Measurements from ENCODE around the gene ANKRD44. TPM values are rescaled to one million over a fixed set of nuclear protein-coding genes. Genes with fewer than 3 reads are reported as not detected.

Gene ANKRD44
- polyA plus RNA-seq, 2 of the 4 experiments (the other 2 are of a cell fraction): 0.97 to 5.9 TPM

- H3K4me1 ChIP-seq: no peaks in the 10 kb centered on the region
- no peaks in the 10 kb centered on the region for H3K9me3 ChIP-seq
- DNase-seq (ENCODE audit: low read depth in 1 of 2, low spot score in 1 of 2): no peak
- CTCF ChIA-PET: no interaction called here
- H3K4me3 ChIP-seq: no peak overlapping the region
- WGBS (ENCODE audit: missing lambda C conversion rate): 67% methylated on average over 1 of the region's 1 CpG
- POLR2A ChIA-PET: no interaction called here
- H3K27ac ChIP-seq: no peak overlapping the region
- no peak overlapping the region for H3K4me2 ChIP-seq
- ATAC-seq: no peak
- TF ChIP-seq CBX2 (IDR thresholded peaks at IDR 0.05; ENCODE audit: borderline replicate concordance, low read depth): no peak
- no peak for TF ChIP-seq KDM5A (IDR thresholded peaks at IDR 0.05)
- no peak for TF ChIP-seq POLR2A (IDR thresholded peaks at IDR 0.05; ENCODE audit: low read length)
- no peak for TF ChIP-seq REST (IDR thresholded peaks at IDR 0.05)
- no peak for TF ChIP-seq PHF8 (IDR thresholded peaks at IDR 0.05; ENCODE audit: borderline replicate concordance, low read depth)
- TF ChIP-seq ESRRA (IDR thresholded peaks at IDR 0.05; ENCODE audit: borderline replicate concordance, low read length): no peak
- no peak for TF ChIP-seq HEYL (CRISPR knock-in tag; IDR thresholded peaks at IDR 0.05)
- no peak for TF ChIP-seq RARB (CRISPR knock-in tag; IDR thresholded peaks at IDR 0.05)
- no peak for TF ChIP-seq E2F6 (IDR thresholded peaks at IDR 0.05; ENCODE audit: borderline replicate concordance, low read depth)
- TF ChIP-seq NFE2L2 (conservative IDR thresholded peaks at IDR 0.05; ENCODE audit: low read length): no peak
- TF ChIP-seq, protein P1, sequence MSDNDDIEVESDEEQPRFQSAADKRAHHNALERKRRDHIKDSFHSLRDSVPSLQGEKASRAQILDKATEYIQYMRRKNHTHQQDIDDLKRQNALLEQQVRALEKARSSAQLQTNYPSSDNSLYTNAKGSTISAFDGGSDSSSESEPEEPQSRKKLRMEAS (IDR thresholded peaks at IDR 0.05): no peak
- no peak for TF ChIP-seq POLR2AphosphoS2 (conservative IDR thresholded peaks at IDR 0.05; ENCODE audit: low read length)
- FAIRE-seq: no peak
These were observed 330.6 kb downstream of the ANKRD44 start for GRCh38 chr2:196980001-196980400.

DNA sequence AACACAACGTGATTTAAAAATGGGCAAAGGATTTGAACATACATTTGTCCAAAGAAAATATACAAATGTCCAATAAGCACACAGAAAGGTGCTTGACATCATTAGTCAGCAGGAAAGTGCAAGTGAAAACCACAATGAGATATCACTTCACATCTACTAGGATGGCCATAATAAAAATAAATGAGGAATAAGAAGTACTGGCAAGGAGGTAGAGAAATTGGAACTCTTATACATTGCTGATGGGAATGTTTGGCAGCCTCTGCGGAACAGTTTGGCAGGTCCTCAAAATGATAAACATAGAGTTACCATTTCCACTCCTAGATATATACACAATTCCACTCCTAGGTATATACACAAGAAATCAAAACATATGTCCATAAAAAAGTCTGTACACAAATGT lies 333.1 kb downstream of the ANKRD44 start:
- Histone ChIP-seq H3K9me3 (no peaks in the 10 kb centered on the region), H3K4me2 (no peak overlapping the region), H3K4me1 (no peaks in the 10 kb centered on the region), H3K4me3 (no peak overlapping the region), H3K27ac (no peak overlapping the region)
- ATAC-seq: no peak
- ChIA-PET POLR2A (no interaction called here), CTCF (no interaction called here)
- no peak for FAIRE-seq
- WGBS (ENCODE audit: missing lambda C conversion rate): 52% methylated on average over 2 of the region's 2 CpGs
- no peak for DNase-seq (ENCODE audit: low read depth in 1 of 2, low spot score in 1 of 2)
- TF ChIP-seq MYC (IDR thresholded peaks at IDR 0.05; ENCODE audit: borderline replicate concordance, low read length) (no peak), GATA3 (IDR thresholded peaks at IDR 0.05; ENCODE audit: borderline replicate concordance) (no peak)

DNA sequence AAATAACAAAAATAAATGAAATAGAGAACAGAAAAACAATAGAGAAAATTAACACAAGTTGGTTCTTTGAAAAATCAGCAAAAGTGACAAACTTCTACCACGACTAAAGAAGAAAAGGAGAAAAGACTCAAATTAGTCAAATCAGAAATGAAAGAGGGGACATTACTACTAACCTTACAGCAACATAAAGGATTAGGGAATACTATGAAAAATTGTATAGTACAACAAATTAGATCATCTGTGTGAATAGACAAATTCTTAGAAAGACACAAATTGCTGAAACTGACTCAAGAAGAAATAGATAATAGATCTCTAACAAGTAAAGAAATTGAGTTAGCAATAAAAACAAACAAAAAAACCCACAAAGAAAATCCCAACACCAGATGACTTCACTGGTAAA lies 335.6 kb downstream of the ANKRD44 start:
- no peak overlapping the region for H3K4me2 ChIP-seq
- no peak overlapping the region for H3K4me3 ChIP-seq
- ChIA-PET POLR2A (no interaction called here), CTCF (interaction anchor here (0.8 kb wide), 1 partner anchor 28 kb away, joined by 3 read pairs; no protein-coding TSS in a partner anchor)
- no peak for FAIRE-seq
- DNase-seq (ENCODE audit: low read depth in 1 of 2, low spot score in 1 of 2): no peak
- 59% methylated on average over 1 of the region's 1 CpG for WGBS (ENCODE audit: missing lambda C conversion rate)
- no peak for ATAC-seq
- H3K27ac ChIP-seq: no peak overlapping the region
- no peaks in the 10 kb centered on the region for H3K4me1 ChIP-seq
- H3K9me3 ChIP-seq: no peaks in the 10 kb centered on the region
- TF ChIP-seq ZSCAN20 (CRISPR knock-in tag; IDR thresholded peaks at IDR 0.05): no peak
- TF ChIP-seq EP300 (IDR thresholded peaks at IDR 0.05): no peak
- TF ChIP-seq EHMT2 (IDR thresholded peaks at IDR 0.05; ENCODE audit: low read depth): no peak
- TF ChIP-seq HEYL (CRISPR knock-in tag; IDR thresholded peaks at IDR 0.05): no peak
- TF ChIP-seq, protein P2, sequence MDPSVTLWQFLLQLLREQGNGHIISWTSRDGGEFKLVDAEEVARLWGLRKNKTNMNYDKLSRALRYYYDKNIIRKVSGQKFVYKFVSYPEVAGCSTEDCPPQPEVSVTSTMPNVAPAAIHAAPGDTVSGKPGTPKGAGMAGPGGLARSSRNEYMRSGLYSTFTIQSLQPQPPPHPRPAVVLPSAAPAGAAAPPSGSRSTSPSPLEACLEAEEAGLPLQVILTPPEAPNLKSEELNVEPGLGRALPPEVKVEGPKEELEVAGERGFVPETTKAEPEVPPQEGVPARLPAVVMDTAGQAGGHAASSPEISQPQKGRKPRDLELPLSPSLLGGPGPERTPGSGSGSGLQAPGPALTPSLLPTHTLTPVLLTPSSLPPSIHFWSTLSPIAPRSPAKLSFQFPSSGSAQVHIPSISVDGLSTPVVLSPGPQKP (IDR thresholded peaks at IDR 0.05; ENCODE audit: low read depth, low read length): no peak
- TF ChIP-seq NPAS2 (CRISPR knock-in tag; IDR thresholded peaks at IDR 0.05; ENCODE audit: borderline replicate concordance): no peak
- TF ChIP-seq HDAC2 (IDR thresholded peaks at IDR 0.05): no peak
- TF ChIP-seq CHD2 (IDR thresholded peaks at IDR 0.05; ENCODE audit: low read length, partially characterized antibody): no peak
- no peak for TF ChIP-seq SREBF2 (IDR thresholded peaks at IDR 0.05)
- no peak for TF ChIP-seq JUNB (IDR thresholded peaks at IDR 0.05)
- no peak for TF ChIP-seq E2F6 (IDR thresholded peaks at IDR 0.05; ENCODE audit: borderline replicate concordance, low read depth)
- no peak for TF ChIP-seq ZNF302 (CRISPR knock-in tag; IDR thresholded peaks at IDR 0.05)
- no peak for TF ChIP-seq EHF (CRISPR knock-in tag; IDR thresholded peaks at IDR 0.05)
- TF ChIP-seq HES2 (IDR thresholded peaks at IDR 0.05): no peak
- no peak for TF ChIP-seq MAZ (IDR thresholded peaks at IDR 0.05; ENCODE audit: borderline replicate concordance, low read depth, low read length)
- TF ChIP-seq, protein P3, sequence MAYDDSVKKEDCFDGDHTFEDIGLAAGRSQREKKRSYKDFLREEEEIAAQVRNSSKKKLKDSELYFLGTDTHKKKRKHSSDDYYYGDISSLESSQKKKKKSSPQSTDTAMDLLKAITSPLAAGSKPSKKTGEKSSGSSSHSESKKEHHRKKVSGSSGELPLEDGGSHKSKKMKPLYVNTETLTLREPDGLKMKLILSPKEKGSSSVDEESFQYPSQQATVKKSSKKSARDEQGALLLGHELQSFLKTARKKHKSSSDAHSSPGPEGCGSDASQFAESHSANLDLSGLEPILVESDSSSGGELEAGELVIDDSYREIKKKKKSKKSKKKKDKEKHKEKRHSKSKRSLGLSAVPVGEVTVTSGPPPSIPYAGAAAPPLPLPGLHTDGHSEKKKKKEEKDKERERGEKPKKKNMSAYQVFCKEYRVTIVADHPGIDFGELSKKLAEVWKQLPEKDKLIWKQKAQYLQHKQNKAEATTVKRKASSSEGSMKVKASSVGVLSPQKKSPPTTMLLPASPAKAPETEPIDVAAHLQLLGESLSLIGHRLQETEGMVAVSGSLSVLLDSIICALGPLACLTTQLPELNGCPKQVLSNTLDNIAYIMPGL (CRISPR knock-in tag; IDR thresholded peaks at IDR 0.05; ENCODE audit: borderline replicate concordance): no peak

Data from A549 (cell line).